Hematopoietic multipotent progenitor cell treated with erythropoietin and hydrocortisone succinate and interleukin-3 and kit ligand, for 4 days (in vitro differentiated cells): ENCODE data around the gene CPS1.

Experiments
- DNase-seq: peaks from one replicate; pipeline ENCODE4 v3.0.0-alpha.2; 2015

CPS1 gene

DNA sequence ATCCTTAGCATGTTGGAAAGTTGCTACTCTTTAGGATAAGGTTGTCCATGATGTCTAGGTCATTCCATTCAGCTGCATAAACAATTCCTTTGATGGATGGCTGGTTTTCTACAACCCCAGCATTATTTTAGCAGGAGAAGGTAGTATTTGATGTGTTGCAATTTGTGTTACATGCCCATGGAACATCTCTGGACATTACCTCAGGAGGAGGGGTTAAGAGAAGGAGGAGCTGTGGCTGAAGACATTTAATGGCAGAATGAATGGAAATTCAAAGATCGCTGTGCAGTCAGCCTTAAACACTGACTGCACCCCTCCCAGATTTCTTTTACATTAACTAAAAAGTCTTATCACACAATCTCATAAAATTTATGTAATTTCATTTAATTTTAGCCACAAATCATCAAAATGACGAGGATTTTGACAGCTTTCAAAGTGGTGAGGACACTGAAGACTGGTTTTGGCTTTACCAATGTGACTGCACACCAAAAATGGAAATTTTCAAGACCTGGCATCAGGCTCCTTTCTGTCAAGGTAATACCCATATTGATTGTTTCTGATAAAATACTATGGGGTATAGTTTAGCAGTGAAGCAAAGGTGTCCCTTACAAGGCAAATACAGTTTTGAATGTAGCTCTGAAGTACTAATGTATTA is at the start of gene CPS1:
Gene CPS1 (plus strand): TSS at position 271 of the 652 bp plus-strand sequence. CDS start 135 bp downstream, at position 406.
- DNase-seq: no peak

DNA sequence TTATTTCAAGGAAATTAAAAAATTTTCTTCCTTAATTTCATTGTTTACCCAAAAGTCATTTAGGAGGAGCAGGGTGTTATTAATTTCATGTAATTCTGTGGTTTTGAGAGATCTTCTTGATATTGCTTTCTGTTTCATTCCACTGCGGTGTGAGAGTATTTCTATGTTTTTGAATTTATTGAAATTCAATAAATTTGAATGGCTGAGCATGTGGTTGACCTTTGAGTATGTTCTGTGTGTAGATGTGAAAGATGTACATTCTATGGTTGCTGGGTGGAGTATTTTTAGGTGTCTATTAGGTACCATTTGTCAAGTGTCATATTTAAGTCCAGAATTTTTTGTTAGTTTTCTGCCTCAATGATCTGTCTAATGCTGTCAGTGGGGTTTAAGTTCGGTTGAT is 40.5 kb upstream of the CPS1 start:
- DNase-seq: no peak

DNA sequence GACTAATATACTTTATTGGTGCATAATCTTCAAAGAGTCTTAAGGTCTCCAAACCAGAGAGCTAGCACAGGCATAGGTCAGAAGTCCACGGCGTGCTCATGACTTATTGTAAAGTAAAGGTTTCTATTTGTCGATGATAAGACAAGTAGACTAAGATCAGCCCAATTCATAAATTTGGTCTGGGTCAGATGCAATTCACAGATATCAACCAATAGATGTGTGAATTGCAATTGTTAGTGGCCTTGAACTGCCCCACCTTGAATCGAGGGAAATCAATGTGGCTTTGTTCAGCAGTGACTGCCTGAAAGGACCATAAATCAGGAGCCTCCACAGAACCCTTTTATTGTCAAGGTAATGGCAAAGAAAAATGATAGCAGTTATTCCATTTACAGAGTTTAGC is 39.1 kb upstream of the CPS1 start:
- no peak for DNase-seq

DNA sequence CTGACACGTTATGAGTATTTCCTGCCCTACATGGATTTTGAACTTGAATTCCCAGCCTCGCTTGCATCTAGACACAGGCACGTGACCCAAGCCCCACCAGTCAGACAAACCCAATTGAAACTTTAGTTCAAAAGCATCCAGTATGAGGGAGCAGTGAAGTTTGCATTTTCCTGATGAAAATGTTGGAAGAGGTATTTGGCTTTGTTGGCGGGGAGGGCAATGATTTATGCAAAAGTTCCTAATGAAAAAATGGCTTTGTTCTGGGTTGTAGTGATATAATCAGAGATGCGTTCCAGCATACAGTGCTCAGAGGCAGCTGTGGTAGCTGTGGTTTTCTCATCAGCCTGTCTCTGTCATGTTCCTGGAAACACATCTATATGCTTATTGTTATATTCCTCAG is 36.8 kb upstream of the CPS1 start:
- peak; percentile 8 for DNase-seq

DNA sequence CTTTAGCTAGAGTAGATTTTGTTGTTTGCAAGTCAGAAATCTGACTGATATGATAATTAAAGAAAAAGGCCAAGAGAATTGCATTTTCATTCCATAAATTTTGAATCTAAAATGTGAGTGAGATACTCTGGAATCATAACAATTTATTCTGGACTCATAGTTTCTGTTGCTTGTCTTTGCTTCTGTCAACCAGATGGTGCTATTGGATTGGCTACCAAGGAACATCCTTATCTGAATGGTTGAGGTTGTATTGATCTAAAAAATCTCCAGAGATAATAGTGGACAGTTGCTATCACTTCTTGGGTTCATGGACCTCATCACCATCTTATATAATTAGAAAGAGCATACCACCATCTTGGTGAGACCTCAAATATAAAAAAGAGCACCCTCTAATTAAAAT is 34.0 kb upstream of the CPS1 start:
- no peak for DNase-seq

DNA sequence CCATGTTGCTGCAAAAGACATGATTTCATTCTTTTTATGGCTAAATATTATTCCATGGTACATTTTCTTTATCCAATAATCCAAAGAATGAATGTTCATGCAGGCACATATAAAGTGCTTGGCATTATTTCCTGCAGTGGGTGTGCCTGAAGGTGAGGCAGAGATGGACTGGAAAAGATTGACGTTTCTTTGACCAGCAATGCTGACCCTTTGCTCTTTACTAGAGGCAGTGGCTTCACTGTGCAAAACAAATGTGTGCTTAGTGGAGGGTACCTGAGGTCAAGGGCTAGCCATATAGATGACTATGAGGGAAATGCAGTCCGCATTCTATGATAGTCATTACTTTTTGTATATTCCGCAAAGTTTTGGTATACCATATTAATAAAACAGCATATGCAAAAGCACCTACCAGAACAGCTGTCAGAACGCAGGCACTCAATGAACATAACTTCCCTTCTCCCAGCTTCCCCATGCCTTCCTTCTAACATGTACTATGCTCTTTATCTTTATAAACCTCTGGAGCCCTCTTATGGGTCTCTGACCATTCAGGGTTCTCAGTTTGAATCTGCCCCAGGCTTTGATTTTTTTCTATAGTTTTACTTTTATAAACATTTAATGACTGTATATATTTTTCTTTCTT is 32.6 kb upstream of the CPS1 start:
- no peak for DNase-seq

DNA sequence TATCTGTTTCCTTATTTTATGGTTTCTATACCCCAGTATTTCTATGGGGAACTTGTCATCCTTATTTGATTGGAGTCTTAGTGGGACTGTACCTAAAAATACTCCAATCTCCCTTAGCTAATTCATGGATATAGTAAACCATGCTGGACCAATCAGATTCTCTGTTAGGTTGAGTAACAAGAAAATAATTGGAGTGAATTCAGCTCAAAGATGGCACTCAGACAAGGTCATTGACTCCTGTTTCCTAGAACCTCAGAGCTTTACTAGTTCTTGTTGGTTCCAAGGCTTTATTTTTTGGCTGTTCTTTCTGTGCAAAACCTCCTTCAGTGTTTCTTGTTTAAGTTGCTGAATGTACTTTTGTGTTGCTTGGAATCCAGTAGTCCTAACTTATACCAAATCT is 31.9 kb upstream of the CPS1 start:
- no peak for DNase-seq

DNA sequence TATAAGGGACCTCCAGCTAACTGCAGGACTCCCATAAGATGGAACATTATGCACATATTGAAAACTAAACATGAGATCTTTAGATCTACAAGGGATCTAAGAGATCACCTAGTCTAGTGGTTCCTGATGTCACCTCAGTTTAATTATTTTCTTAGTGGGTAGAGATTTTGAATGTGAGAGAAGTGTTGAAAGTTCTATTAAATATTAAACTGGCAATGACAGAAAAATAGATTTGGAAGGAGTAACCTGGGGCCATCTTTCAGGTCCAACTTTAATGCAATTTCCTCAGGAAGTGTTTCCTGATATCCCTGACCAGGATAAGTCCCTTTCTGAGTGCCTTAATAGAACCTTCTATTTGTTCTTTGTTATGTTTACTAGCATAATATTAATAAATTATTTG is 29.1 kb upstream of the CPS1 start:
- no peak for DNase-seq

DNA sequence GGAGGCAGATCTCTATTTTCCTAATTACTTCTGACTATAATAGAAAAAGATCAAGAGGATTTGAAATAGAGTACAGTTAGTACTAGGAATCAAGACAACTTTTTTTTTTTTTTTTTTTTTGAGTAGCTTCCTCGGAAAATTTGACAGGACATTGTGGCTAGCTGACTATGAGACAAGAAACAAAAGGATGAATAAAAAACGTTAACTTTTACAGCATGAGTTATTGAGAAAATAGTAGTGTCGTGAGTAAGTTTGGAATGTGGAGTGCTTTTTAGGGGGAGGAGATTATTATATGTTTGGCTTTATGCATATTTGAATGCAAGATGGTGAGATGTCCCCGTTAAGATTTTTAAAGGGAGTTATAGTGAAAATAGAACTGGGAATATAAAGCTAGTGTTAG is 27.7 kb upstream of the CPS1 start:
- no peak for DNase-seq

DNA sequence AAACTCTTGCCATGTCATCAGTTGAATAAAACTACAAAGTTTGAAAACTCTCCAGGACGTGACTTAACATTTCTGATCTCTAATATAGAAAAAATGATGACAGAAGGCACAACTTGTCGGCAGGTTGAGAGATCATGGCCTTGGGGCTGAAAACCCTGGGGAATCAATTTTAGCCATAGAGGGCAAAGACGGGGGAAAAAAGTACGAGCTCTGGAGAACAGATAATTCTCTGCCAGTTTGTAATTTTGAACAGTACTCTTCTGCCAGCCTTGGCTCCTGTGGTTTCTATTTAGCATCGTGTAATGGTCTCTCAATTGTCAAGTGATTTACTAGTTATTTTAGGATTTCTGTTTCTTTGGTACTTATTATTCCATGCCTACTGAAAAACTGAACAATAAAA is 25.3 kb upstream of the CPS1 start:
- no peak for DNase-seq

DNA sequence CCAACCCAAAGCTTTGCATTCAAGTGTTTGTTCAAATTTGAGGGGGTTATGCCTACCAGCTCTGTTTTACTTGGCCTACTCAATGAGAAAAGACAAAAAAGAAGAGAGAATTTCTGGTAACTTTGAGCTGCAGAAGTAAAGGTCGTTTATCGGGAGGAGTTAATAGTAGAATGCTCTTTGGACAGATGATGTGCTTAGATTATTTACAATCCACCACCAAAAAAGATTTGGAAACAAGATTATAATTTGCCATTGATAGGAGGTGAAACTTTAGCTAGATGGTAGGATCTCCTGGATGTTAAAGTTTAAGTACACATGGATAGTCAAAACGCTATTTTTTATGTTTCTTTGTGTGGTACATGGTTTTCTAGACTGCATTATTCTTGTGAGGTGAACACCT is 24.9 kb upstream of the CPS1 start:
- no peak for DNase-seq

DNA sequence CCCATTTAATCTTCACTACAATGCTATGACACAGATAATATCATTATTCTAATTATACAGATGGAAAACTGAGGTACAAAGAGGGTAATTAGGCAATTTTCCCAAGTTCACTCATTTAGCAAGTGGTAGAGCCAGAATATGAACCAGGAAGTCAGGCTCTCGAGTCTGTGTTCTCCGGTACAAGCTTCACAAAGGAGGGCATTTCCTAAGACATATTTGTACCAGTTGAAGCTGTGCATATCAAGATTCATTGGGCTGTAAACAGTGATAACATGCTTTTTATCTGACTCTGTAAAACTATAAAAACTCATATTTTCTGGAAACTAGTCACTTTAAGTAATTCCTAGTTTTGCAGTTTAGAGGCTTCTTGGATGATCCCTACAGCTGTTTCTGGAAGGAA is 23.0 kb upstream of the CPS1 start:
- DNase-seq: no peak

DNA sequence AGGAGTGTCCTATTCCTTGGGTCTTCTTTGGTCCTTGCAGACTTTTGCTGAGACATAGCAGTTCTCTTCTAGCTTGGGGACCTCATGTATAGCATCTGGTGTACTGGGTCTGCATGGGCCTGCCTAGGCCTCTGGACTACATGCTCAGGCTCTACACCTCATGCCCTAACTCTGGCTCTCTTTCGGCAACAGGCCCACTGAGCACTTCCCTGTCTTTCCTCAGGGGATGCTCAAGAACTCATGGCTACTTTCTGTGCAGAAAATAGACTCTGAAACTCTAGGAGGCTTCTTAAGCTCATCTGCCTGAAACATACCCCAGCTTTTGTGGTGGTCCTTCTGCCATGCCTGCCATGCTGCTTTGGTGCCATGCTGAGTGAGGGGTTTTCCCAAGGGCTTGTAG is 21.5 kb upstream of the CPS1 start:
- no peak for DNase-seq

DNA sequence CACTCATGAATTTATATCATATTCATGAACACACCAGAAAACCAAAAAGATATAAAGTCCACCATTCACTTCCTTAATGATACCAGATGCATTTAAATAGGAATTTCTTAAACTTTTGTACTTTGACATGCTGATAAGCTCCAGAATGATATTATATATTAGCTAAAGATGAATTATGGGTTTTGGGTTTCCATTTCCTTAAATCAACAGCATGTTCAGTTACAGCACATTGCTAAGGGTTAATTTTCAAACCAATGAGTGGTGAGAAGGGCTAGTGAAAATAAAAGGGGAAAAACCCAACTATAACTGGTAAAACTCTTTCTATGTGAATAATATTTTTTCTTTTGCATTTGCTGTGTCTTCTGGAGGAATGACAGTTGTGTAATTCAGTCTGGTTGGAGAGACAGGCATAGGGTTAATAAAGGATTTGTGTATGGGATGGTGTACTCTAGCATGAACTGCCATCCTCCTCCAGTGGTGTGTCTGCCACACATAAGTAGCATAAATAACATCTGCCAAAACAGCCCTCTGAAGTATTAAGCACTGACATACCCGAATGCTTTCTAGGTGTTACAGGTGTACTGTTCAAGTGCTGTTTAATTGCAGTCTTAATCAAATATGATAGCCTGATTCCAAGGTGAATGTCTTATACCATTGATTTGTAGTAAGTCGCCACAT is 19.3 kb upstream of the CPS1 start:
- DNase-seq: no peak

DNA sequence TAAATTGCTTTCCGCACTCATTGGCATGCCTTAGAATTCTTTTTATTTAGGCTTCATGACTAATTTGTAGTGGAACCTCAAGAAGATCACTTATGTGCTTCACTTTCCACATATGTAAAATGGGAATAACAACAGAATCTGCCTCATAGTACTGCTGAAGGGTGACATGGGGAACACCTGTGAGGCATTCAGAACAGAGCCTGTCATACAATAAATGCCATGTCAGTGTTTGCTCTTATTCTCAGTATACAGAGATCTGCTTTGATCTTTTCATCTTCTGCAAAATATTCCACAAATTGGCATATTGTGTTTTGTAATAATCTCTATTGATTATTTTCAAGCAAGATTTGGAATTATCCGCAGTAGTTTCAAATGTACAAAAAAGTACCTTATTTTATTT is 17.4 kb upstream of the CPS1 start:
- DNase-seq: no peak

DNA sequence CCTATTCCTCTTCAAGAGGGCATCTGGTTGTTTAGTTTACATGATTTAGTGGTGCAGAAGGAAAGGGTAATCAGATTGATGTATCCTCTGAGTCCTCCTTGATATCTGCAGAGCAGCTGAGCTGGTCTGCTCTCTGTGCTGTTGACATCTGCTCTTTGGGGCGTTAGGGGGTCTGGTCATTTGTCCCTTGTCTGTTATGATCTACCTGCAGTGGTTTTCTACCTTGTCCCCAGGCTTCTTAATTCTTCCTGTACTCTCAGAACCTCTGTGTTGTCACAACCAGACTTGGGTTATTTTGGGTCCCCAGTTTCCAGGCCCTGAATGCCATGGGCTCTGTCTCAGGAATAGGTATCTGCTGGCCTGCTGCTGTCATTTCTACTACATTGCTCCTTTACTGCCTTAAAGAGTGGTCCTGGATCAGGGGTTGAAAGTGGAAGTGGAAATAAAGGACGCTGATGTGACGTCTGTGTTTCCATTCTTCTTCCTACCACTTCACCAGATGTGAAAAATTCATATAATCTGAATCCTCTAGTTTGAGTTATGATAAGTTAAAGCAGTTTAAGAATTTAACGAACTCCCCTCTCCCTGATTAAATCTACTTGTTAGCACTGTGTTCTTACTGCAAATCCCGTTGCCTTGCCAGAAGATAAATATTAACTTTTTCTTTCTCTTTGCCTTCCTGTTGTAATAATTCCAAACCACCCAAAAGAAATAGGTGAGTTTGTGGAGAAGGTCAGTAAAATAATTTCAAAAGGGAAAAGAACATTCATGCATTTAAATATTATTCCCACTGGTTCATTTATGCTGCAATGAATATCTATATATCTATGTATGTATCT is 16.6 kb upstream of the CPS1 start:
- DNase-seq: no peak

DNA sequence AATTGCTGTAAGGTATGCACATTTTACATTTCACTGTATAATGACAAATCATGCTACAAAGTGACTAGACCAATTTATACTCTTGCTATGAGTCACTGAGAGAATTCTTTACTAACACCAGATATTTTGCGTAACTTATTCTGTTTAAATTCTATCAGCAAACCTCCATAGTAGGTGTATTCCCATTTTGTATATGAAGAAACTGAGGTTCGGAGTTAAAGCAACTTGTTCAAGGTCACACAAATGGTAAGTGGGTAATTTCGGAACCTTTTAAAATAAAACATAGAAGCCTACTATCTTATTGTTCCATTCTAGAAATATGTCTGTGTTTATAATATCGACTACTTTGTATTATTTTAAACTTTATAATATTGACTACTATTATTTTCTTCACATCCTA is 15.9 kb upstream of the CPS1 start:
- DNase-seq: no peak

DNA sequence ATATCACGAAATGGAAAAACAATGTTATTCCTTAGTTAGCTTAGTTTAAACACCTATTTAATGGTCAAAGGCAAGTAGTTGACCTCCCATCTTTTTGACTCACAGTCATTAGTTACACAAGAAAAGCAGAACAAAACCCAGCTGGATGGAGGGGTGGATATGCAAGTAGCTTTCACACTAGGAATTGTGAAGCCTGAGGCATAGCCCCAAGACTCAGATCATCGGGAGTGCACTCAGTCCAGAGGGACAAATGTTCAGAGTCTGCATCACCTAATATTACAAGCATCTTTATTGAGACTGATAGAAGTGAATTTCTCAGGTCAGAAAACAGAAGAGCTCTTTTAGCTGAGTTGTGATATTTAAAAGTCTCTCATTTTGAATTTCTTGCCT is 15.5 kb upstream of the CPS1 start:
- no peak for DNase-seq

DNA sequence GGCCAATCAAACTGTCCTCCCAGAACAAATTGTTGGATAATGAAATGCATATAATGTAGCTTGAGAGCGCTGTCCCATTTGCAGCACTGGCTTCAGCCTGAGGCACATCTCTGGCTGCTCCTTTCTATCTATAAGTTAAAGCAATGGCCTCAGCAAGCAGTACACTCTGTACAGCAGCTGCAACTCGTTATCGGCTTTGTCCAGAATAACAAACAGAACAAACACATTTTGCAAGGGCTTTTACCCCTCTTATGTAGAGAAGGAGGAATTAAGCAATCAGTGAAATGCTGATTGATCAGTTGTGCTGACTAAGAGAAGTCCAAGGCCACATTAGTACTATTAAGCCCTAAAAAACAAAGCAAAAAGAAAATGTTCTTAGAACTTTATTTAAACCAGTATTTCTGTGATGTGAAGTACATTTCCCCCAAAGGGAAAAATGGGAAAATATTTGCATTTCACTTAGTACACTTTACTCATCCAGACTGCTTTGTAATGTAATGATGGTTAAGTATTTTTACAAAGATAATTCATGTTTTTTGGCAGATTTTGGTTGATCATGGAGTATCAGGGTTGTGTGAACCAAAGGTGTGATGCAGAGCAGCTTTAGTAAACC is 15.0 kb upstream of the CPS1 start:
- no peak for DNase-seq

DNA sequence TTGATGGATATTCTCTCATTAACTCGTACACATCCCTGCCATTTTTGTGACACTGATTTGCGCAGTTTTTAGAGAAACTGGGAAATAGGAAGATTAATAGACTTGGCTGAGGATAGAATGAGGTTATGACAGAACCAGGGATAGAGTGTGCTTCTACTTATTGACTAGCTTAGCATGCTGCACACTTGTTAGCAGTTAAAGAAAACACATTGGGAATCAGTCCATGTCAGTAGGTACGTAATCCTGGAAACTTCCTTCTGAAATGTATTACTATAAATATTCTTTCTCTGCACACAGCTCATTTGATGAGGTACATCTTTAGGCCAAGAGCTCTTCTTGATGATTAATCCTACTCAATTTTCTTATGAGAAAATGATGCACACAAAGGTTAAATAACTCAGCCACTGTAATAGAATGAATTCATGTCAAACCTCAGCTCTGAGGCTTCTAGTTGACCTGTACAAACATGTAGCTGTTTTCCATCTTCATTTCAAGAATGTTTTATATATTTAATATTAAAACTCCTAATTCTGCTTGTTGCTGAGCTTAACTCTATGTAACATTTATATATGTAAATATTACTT is 12.3 kb upstream of the CPS1 start:
- no peak for DNase-seq

DNA sequence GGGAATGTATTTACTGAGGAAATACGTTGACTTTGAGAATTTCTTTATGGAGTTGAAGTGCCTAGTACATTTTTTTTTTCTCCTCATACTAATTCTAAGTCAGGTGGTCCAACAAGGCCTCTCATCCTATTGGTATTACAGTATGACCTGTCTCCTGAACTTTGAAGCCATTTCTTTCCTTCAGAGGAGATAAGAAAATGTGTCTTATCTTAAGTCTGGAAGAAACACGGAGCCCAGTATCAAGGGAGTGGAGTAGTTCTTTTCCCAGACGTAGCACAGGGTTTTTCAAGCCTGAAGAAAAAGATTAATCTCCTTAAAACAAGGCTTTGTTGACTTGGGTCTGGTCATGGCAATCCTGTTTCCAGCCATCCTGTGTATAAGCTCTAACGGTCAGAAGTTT is 11.6 kb upstream of the CPS1 start:
- DNase-seq: no peak

DNA sequence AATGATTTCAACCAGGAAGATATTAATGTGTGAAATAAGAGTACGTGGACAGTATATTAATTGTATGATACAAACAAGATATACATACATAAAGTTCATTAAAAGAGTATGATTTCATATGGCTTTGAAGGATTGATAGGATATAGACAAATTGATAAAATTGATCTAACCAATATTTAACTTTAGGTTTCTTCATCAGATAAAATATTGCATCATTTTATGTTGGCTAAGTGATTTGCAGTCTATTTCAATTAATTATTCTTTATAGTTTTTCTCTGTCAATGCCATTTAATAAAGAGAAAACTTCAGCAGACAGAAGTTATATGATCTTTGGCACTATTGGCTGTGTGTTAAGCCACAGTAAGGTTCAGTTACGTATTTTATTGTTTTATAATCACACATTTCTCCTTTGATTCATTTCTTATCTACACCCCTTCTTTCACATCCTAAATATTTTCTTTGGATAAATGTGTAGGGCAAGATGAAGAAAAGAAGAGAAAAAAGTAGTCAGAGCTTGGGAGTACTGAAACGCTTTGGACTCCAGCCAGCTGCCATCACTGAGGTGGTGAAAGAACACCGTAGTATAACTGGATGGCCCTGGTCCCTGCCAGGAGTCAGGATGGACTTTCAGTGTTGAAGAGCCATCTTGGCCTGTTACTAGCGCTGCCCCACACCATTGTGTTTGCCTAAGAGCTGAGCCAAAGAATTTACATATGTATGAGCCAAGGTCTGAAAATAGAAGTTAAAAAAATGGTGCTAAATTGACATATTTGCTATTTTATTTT is 9.8 kb upstream of the CPS1 start:
- DNase-seq: no peak
